ENCODE measurements around the gene PTTG1IP. TPM values are rescaled to one million over a fixed set of nuclear protein-coding genes. Genes with fewer than 3 reads are reported as not detected.

Gene PTTG1IP
- total and polyA plus RNA-seq, 2 of the 13 experiments (the other 11 are each of a cell fraction or from before 2014, with no cell fraction given) = 161 to 700 TPM

DNA sequence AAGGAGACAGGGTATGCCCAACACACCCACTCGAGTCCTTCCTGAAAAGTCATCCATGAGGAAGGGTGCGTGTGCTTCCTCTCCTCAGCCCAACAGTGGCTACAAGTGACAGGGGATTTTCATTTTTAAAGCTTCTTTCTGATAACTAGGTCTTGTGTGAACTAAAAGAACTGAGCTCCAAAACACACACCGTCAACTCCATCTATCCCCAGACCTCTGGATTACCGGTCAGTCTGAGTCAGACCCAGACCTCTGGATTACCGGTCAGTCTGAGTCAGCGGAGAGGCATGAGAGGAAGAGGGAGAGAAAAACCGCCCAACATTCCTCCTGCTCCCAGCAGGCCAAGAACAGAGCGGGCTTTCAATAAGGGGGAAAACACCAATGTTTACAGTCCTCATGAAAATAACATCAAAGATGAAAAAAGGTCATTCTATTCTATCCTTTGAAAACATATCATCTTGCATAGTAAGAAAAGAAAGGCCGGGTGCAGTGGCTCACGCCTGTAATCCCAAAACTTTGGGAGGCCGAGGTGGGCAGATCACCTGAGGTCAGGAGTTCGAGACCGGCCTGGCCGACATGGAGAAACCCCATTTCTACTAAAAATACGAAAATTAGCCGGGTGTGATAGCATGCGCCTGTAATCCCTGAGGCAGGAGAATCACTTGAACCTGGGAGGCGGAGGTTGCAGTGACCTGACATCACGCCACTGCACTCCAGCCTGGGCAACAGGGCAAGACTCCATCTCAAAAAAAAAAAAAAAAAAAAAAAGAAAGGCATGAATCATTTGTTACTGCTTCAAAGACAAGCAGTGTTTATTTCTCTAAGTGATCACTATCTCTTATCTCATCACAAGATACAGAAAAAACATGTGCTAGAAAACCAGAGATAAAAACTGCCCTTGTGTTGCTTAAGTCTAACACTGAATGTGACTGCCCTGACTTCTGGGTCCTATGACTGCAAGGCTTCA is 3.4 kb downstream of the PTTG1IP start (continued):
- 0 out of 4 replicates have a peak, but pooled peaks of 1 of the 2 experiments have one; percentile 36 for TF ChIP-seq POLR2A (IDR thresholded peaks at IDR 0.05; ENCODE audit: insufficient read depth in 1 of 2, low read depth in 2 of 2, low read length in 2 of 2)
- no peak for TF ChIP-seq HNF4A (CRISPR knock-in tag; IDR thresholded peaks at IDR 0.05)
- TF ChIP-seq, protein P1, sequence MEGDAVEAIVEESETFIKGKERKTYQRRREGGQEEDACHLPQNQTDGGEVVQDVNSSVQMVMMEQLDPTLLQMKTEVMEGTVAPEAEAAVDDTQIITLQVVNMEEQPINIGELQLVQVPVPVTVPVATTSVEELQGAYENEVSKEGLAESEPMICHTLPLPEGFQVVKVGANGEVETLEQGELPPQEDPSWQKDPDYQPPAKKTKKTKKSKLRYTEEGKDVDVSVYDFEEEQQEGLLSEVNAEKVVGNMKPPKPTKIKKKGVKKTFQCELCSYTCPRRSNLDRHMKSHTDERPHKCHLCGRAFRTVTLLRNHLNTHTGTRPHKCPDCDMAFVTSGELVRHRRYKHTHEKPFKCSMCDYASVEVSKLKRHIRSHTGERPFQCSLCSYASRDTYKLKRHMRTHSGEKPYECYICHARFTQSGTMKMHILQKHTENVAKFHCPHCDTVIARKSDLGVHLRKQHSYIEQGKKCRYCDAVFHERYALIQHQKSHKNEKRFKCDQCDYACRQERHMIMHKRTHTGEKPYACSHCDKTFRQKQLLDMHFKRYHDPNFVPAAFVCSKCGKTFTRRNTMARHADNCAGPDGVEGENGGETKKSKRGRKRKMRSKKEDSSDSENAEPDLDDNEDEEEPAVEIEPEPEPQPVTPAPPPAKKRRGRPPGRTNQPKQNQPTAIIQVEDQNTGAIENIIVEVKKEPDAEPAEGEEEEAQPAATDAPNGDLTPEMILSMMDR (CRISPR knock-in tag; IDR thresholded peaks at IDR 0.05) = no peak
- TF ChIP-seq SIX4 (CRISPR knock-in tag; IDR thresholded peaks at IDR 0.05) = peak; percentile 59; the same call in 1 of the 2 replicates
- TF ChIP-seq HOXD1 (CRISPR knock-in tag; IDR thresholded peaks at IDR 0.05) = no peak
- peak; percentile 61; the same call in 1 of the 2 replicates for TF ChIP-seq HMG20A (CRISPR knock-in tag; IDR thresholded peaks at IDR 0.05; ENCODE audit: borderline replicate concordance)

DNA sequence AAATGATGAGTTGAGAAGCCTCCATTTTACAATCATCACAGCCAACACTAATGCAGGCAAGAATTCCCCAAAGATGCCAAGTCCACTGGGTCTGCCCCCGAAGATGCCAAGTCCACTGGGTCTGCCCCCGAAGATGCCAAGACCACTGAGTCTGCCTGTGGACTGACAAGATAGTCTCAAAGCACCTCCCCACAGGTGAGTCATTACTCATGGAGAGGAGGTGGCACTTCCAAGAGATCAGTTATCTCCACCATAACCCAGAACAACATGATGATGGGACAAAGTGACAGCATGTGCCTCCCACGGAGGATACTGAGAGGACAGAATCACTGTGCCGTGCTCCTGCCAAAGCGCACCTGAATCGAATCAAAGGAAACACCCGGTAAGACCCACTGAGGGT is 4.8 kb downstream of the PTTG1IP start:
- H3K4me1 ChIP-seq (ENCODE audit: insufficient read depth, low read length) = peaks cover 70% of the 10 kb centered on the region
- H3K9me3 ChIP-seq (ENCODE audit: low read length) = no peaks in the 10 kb centered on the region
- H3K9ac ChIP-seq (ENCODE audit: insufficient read depth, low read depth, low read length) = peak overlapping the region; percentile 9; the same call in 1 of the 2 replicates
- DNase-seq (ENCODE audit: low spot score) (no peak), FAIRE-seq (no peak), ATAC-seq (no peak)
- ChIA-PET POLR2A (interaction anchor here (1.3 to 1.4 kb wide), 2 partner anchors 9 to 67 kb away, joined by 7 to 19 read pairs; partner anchors contain the start of gene UBE2G2), CTCF (ENCODE audit: low intra/inter-chr PET ratio, low total read pairs) (no interaction called here)
- BruUV-seq (replicated peaks) = no TSS peak
- no peaks in the 10 kb centered on the region; a peak in 1 of 5 replicates for H3K27me3 ChIP-seq (ENCODE audit: control insufficient read depth in 1 of 2, insufficient read depth in 2 of 2, low read length in 2 of 2)
- H3K79me2 ChIP-seq (ENCODE audit: insufficient read depth, low read length) = peaks cover 95% of the 10 kb centered on the region
- peak overlapping the region; percentile 95 for H3K4me2 ChIP-seq (ENCODE audit: low read depth, low read length)
- in situ Hi-C loops (cut with HindIII; ENCODE audit: extremely low pct_ligation_motif_present, low pct_unique_long_range_greater_than_20kb) = no loop called here
- peak overlapping the region; percentile 72 for H3K27ac ChIP-seq (ENCODE audit: extremely low read length, insufficient read depth, low read length)
- intact Hi-C loops (cut with micrococcal nuclease; ENCODE audit: unreplicated experiment) = no loop called here
- TF ChIP-seq CCDC6 (CRISPR knock-in tag; IDR thresholded peaks at IDR 0.05) (no peak), SIN3A (IDR thresholded peaks at IDR 0.05; ENCODE audit: borderline replicate concordance, low read depth, low read length) (0 out of 2 replicates have a peak, but pooled peaks have one; percentile 39), POLR2AphosphoS5 (IDR thresholded peaks at IDR 0.05; ENCODE audit: low read depth, low read length) (peak; percentile 29), ZNF3 (CRISPR knock-in tag; IDR thresholded peaks at IDR 0.05) (no peak), SMYD3 (CRISPR knock-in tag; IDR thresholded peaks at IDR 0.05) (no peak), SAP130 (CRISPR knock-in tag; IDR thresholded peaks at IDR 0.05; ENCODE audit: low read depth) (peak; percentile 34; the same call in 1 of the 2 replicates), FOSL2 (CRISPR knock-in tag; IDR thresholded peaks at IDR 0.05) (0 out of 2 replicates have a peak, but pooled peaks have one; percentile 36)
- WGBS (ENCODE audit: low lambda C conversion rate) = 90% methylated on average over 5 of the region's 7 CpGs
- peak overlapping the region; percentile 28 to 94 (median 54); a peak in 3 of 6 replicates for H3K4me3 ChIP-seq (replicated peaks in 1 of 3; ENCODE audit: insufficient read depth in 1 of 3, low read depth in 2 of 3, low read length in 3 of 3)
- peaks cover 89% of the 10 kb centered on the region for H4K20me1 ChIP-seq (ENCODE audit: insufficient read depth, low read length)
- H2AFZ ChIP-seq (ENCODE audit: low read length) = no peak overlapping the region
- peaks cover 24 to 48% of the 10 kb centered on the region in 2 experiments for H3K36me3 ChIP-seq (replicated peaks in 1 of 2; ENCODE audit: control insufficient read depth in 1 of 2, insufficient read depth in 2 of 2, low read length in 2 of 2)

Measured in HepG2 (cell line).